HG03520 (cell line): ENCODE results near the gene PRB3.

Source experiments
- ATAC-seq: cut with Tn5 transposase; IDR thresholded peaks from one replicate; pipeline ENCODE4 v1.9.1; 2021; ENCODE audit warnings: mild to moderate bottlenecking, moderate library complexity; ENCODE audit not compliant: unreplicated experiment

The PRB3 gene

DNA sequence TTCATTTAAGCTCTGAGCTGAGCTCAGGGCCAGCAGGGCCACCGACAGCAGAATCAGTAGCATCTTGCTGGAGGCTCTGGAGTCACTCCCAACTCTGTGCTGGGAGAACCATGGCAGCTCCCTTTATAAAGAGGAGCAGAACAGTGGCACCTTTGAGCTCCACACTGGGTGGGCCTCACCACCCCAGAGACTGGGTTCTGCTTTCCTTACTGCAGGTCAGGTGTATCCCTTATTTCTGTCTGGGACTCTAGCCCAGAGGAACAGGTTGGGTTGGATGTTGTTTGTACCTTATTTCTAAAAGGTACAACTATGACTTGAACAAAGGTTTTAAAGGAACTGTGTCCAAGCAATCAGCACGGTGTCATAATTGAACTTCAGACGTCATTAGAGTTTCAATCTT, at the start of gene PRB3:
TSS of gene PRB3 (minus strand) at position 101 of the 400 bp plus-strand sequence. CDS start at position 63, 38 bp downstream.
- ATAC-seq = no peak

DNA sequence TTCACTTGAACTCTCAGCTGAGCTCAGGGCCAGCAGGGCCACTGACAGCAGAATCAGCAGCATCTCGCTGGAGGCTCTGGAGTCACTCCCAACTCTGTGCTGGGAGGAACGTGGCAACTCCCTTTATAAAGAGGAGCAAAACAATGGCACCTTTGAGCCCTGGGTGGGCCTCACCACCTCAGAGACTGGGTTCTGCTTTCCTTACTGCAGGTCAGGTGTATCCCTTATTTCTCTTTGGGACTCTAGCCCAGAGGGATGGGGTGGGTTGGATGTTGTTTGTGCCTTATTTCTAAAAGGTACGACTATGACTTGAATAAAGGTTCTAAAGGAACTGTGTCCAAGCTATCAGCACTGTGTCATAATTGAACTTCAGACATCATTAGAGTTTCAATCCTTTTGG, 40.8 kb upstream of the PRB3 start, which contains the start of gene PRB4:
TSS of gene PRB4 (minus strand) at position 101 of the 400 bp plus-strand sequence. CDS start at position 63, 38 bp downstream.
- ATAC-seq = no peak

DNA sequence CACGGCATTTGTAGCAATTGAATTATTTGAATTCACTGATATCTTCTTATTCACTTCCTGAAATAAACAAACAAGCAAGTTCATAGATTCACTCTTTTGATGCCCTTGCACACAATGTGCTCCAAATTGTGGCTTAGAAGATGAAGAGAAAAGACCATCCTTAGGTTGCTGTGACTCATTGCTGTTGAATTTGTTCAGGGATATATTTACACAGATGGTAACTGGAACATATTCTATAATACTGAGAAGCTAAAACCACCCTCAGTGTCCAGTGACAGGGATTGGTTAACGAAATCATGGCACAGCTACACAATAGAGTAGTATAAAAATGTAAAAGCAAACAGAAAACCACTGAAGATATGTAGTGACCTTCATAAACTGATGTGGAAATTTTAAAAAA, 37.6 kb upstream of the PRB3 start:
- no peak for ATAC-seq

DNA sequence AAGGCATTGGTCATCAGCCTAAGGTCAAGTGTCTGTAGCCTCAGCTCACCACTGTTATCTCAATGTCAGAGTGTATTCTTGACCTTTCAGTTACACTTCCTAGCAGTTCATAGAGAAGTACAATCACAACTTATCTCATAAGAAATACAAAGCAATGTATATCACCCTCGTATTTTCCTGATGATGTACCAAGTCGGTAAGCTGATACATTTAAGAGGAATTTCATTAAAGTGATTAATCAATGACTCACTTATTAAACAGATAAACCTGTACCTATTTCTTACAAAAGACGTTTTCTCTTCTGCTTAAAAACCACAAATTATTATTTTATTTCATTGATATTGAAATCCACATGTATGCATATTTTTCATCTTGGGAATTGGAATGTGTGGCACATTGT, 3.9 kb upstream of the PRB3 start:
- no peak for ATAC-seq

DNA sequence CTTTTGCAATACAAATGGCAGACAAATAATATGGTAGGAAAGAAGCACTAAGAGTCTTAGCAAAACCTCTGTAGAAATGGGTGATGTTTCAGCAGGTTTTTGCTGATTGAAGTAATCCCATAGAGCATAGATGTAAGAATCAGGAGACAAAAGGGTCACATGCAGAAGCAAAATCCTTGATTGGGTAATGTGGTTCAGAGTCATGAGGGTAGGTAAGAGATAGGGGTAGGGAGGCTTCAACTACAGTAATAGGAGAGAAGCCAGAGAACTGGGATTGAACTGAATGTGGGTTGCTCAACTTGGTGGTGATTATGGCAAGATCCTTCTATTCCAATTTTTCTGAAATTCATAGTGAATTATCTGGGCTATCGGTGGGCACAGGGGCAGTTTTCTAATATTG, 5.0 kb downstream of the PRB3 start:
- no peak for ATAC-seq

DNA sequence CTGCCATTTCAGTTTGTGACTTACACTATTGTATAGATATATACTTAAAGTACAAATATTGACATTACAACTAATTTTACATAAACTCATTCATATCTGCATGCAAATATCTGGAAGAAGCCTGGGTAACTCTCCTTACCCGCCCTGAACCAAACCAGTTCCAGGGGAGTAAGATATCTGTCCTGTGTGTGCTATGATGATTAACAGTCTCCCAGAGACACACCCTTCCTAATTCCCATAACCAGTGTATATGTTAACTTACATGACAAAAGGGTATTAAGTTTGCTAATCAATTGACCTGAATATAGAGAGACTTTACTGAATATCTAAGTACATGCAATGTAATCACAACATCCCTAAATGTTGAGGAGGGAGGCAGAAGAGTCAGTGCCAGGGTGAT, 23.0 kb downstream of the PRB3 start:
- ATAC-seq = no peak

DNA sequence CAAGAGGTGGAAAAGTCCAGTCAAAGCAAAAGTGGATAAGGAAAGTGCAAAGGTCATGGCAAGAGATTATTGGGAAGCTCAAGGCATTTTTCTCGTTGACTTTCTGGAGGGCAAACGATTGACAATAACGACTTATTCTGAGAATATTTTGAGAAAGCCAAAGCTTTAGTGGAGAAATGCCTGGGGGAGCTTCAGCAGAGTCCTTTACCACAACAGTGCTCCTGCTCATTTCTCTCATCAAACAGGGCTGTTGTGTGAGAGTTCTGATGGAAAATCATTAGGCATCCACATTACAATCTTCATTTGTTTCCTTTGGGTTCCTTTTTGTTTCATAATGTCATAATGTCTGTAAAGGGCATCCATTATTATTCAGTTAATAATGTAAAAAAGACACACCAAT, 26.9 kb downstream of the PRB3 start:
- ATAC-seq = no peak

DNA sequence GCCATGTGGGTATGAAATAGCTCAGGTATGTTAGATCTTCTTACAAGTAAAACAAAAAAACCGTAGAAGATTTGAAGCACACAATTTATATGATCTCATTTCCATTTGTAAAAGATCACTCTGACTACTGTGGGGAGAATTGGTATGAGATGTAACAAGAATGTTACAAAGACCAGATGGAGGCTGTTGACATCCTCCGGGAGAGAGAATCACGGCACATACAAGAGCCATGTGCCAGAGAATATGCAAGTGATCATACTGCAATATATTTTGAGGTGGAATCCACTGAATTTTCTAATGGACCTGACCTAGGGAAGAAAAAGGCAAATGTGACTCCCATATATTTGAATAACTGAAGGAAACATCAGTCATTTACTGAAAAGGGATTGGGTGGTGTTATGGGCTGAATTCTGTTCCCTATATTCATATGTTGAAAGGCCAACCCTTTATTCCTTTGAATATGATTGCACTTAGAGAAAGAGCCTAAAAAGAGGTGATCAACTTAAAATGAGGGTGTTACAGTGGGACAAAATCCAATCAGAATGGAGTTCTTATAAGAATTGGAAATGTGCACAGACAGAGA, 29.1 kb downstream of the PRB3 start:
- ATAC-seq = no peak

DNA sequence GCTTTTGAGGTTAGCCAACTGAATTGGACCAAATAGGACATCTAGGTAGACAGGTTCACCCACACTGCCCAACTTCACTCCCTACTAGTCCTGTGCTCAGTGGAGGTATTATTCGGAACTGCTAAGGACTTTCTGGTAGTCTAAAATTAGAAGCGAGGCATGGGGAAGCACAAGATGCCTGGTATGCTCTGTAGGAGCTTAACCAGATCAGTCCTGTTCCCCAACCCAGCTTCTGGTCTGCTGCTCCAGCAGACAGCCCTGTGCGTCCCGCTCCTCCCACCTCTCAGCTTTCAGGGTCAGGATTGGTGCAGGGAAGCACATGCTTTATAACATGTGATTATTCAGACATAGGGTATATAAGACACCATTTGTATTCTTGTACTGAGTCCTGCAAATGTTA, 31.2 kb downstream of the PRB3 start:
- ATAC-seq = no peak

DNA sequence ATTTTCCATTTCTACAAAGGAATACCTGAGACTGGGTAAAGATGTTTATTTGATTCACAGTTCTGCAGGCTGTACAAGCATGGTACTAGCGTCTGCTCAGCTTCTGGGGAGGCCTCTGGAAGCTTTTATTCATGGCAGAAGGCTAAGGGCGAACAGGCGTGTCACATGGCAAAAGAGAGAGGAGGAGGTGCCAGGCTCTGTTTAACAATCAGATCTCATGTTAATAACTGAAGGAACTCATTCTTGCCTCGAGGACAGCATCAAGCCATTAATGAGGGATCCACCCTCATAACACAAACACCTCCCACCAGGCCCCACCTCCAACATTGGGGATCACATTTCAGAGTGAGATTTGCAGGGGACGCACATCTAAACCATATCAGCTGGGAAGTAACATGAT, 36.0 kb downstream of the PRB3 start:
- ATAC-seq = no peak

DNA sequence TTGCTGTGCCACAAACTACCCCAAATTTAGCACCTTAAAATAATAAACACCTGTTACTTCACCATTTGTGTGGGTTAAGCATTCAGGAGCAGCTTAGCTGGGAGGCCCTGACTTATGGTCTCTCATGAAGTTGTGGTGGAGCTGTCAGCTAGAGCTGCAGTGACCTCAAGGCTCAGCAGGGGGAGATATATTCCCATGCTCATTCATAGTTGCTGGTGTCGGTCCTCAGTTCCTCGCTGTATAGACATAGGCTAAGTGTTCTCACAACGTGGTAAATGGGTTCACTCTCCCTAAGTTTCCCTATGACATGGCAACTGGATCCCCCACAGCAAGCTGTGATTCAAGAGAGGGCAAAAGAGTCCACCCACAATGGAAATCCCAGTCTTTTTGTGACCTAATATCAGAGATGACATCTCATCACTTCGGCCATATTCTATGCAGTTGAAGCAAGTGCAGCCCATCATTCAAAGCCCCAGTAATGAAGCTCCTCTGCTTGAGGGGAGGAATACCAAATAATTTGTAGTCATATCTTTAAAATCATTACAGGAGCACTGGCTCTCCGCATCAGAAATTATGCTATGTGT, 41.1 kb downstream of the PRB3 start:
- ATAC-seq = no peak

DNA sequence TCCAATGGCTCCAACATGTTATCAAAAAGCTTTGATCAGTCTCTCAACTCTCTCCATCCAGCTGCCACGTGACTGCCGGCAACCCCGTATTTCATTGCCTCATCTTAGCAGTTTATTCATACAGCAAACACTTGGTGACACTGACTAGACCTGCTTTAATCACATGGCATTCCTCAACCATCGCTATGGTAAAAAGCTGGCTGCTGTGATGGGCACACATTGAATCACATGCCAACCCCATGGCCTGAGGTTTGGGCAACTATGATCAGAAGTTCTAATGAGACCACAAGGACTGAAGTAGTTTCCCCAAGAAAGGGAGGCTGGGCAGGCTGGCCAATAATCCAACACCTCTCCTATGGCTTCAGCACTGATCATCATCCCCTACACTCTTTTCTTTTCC, 42.1 kb downstream of the PRB3 start:
- no peak for ATAC-seq
